WTC11 (cell line): ENCODE measurements around the gene DGCR2.
"Not testable (repeated sequence)": the region's sequence is repeated elsewhere in the genome, so short reads cannot be mapped to it uniquely, and the experiment has no call there.

ENCODE experiments used
- ELF4 ChIP-seq: sonication (generic); formaldehyde crosslinking; IDR thresholded peaks from 2 replicates; pipeline ENCODE4 v1.8.1; 2022; ENCODE audit warnings: low read depth, mild to moderate bottlenecking, moderate library complexity, missing genetic modification reagents
- FOXK1 ChIP-seq: sonication (generic); formaldehyde crosslinking; IDR thresholded peaks from 2 replicates; pipeline ENCODE4 v1.8.0; 2022; ENCODE audit warnings: mild to moderate bottlenecking, moderate library complexity, missing genetic modification reagents
- TF ChIP-seq, protein P1 (sequence below): fragments of 200-600 bp; IDR thresholded peaks from 2 replicates; pipeline ENCODE4 v1.8.0; 2022; ENCODE audit warnings: antibody characterized with exemption
- TF ChIP-seq, protein P2 (sequence below): sonication (generic); formaldehyde crosslinking; IDR thresholded peaks from 2 replicates; pipeline ENCODE4 v1.8.1; 2023; ENCODE audit warnings: mild to moderate bottlenecking, missing genetic modification reagents, moderate library complexity

- TF ChIP-seq, protein P1, sequence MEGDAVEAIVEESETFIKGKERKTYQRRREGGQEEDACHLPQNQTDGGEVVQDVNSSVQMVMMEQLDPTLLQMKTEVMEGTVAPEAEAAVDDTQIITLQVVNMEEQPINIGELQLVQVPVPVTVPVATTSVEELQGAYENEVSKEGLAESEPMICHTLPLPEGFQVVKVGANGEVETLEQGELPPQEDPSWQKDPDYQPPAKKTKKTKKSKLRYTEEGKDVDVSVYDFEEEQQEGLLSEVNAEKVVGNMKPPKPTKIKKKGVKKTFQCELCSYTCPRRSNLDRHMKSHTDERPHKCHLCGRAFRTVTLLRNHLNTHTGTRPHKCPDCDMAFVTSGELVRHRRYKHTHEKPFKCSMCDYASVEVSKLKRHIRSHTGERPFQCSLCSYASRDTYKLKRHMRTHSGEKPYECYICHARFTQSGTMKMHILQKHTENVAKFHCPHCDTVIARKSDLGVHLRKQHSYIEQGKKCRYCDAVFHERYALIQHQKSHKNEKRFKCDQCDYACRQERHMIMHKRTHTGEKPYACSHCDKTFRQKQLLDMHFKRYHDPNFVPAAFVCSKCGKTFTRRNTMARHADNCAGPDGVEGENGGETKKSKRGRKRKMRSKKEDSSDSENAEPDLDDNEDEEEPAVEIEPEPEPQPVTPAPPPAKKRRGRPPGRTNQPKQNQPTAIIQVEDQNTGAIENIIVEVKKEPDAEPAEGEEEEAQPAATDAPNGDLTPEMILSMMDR, result not testable (repeated sequence)
- TF ChIP-seq ELF4 (CRISPR knock-in tag); FOXK1: not testable (repeated sequence)
- TF ChIP-seq, protein P2, sequence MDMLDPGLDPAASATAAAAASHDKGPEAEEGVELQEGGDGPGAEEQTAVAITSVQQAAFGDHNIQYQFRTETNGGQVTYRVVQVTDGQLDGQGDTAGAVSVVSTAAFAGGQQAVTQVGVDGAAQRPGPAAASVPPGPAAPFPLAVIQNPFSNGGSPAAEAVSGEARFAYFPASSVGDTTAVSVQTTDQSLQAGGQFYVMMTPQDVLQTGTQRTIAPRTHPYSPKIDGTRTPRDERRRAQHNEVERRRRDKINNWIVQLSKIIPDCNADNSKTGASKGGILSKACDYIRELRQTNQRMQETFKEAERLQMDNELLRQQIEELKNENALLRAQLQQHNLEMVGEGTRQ (CRISPR knock-in tag), result not testable (repeated sequence)
These were observed 71.4 kb downstream of the DGCR2 start for GRCh38 chr22:19050847-19051246.
